NB4 (cell line): ENCODE data around the gene GADD45A.

Experiments
- DNase-seq: peaks from one replicate; pipeline ENCODE4 v3.0.0; 2010; ENCODE audit warnings: low read depth
- H3K4me3 ChIP-seq: one replicate; pipeline ENCODE4 v1.5.1; 2011; ENCODE audit warnings: mild to moderate bottlenecking, low read depth, low read length, moderate library complexity
- MYC ChIP-seq: IDR thresholded peaks from 2 replicates; pipeline ENCODE4 v1.6.1; 2011; ENCODE audit warnings: low read depth, low read length
- POLR2A ChIP-seq: IDR thresholded peaks from 2 replicates; pipeline ENCODE4 v1.6.1; 2011; ENCODE audit warnings: mild to moderate bottlenecking; ENCODE audit not compliant: insufficient read length; ENCODE audit errors: extremely low read depth
- TF ChIP-seq, protein P1 (sequence below): IDR thresholded peaks from one replicate; pipeline ENCODE4 v1.5.1; 2012; ENCODE audit warnings: low read depth, low read length
- TF ChIP-seq, protein P2 (sequence below): IDR thresholded peaks from 2 replicates; pipeline ENCODE4 v1.6.1; 2011; ENCODE audit warnings: low read depth, low read length

The GADD45A gene

DNA sequence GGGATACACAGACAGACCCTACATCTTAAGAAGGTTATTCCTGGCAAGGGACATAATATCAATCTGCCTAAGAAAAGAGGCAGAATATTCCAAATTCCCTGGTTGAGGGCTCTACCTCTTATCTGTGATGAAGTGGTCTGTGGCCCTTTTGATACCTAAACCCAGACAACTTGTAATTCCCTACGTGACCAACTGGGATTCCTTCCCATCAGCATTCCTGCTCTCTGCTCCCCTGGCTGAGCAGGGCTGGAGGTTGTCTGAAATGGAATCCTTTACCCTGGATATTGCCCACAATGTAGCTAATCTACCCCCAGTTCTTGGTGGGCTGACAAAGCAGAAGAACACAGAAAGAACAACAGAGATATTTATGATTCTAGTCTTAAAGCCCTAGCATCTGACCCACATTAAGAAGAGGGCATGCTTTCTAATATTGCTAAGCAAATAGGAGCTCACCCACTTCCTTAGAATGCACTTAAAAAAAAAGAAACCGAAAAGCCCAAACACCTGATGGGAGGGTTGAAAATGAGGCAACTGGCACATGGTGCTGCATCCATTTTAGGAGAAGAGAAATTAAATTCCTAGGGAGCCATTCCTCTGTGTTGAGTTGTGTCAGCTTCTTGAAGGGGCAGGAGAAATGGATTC is 36.8 kb downstream of the GADD45A start:
- no peak for TF ChIP-seq POLR2A
- no peak for TF ChIP-seq MYC
- TF ChIP-seq, protein P1, sequence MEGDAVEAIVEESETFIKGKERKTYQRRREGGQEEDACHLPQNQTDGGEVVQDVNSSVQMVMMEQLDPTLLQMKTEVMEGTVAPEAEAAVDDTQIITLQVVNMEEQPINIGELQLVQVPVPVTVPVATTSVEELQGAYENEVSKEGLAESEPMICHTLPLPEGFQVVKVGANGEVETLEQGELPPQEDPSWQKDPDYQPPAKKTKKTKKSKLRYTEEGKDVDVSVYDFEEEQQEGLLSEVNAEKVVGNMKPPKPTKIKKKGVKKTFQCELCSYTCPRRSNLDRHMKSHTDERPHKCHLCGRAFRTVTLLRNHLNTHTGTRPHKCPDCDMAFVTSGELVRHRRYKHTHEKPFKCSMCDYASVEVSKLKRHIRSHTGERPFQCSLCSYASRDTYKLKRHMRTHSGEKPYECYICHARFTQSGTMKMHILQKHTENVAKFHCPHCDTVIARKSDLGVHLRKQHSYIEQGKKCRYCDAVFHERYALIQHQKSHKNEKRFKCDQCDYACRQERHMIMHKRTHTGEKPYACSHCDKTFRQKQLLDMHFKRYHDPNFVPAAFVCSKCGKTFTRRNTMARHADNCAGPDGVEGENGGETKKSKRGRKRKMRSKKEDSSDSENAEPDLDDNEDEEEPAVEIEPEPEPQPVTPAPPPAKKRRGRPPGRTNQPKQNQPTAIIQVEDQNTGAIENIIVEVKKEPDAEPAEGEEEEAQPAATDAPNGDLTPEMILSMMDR: no peak
- TF ChIP-seq, protein P2, sequence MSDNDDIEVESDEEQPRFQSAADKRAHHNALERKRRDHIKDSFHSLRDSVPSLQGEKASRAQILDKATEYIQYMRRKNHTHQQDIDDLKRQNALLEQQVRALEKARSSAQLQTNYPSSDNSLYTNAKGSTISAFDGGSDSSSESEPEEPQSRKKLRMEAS: no peak
- H3K4me3 ChIP-seq: no peak overlapping the region
- DNase-seq: no peak

DNA sequence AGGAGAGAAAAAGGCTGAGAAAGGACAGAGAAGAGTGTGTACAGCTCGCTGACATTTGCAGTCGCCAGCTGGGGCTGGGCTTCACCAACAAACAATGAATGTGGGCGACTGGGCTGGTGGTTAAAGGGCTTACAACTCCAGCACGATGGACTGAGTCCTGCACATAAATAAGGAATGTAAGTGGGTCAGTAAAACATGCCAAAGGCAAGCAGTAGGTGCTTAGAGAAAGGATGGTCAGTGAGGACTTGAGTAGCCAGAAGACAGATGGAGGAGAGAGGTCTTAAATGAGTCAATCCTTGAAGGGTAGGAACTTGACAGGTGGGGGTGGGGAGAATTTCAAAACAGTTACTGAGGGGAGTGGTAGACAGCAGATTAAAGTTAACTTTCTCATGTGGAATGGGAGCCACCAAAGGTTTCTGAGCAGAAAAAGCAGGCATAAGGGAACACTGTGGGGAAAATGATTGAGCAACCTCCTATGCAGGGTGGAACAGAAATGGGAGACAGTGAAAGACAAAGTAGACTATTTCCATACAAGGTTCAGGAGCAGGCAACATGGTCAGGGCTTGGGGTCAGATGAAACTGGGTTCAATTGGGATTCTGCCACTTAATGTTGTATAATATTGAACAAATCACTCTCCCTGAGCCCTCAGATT is 37.4 kb downstream of the GADD45A start:
- TF ChIP-seq, protein P2: no peak
- TF ChIP-seq POLR2A: no peak
- no peak for TF ChIP-seq MYC
- TF ChIP-seq, protein P1: no peak
- no peak for DNase-seq
- H3K4me3 ChIP-seq: no peak overlapping the region

DNA sequence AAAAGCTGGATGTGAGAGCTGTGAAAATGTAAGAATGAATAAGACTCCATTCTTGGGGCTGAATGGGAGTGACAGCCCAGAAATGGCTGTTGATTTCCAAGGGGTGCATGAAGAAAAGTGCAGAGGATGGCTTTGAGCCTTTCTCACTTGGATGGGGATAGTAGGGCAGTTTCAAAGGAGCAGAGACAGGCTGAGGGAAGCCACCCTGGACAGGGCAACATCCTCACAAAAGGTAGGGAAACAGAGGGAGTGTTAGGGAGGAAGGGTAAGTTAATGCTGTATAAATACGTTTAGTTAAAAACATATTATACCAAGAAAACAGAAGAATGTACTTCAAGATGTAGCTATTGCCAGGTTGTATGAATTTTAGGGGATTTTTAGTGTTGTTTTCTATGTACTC is 38.1 kb downstream of the GADD45A start:
- TF ChIP-seq, protein P2: no peak
- TF ChIP-seq, protein P1: no peak
- TF ChIP-seq POLR2A (no peak), MYC (no peak)
- DNase-seq: no peak
- H3K4me3 ChIP-seq: no peak overlapping the region

DNA sequence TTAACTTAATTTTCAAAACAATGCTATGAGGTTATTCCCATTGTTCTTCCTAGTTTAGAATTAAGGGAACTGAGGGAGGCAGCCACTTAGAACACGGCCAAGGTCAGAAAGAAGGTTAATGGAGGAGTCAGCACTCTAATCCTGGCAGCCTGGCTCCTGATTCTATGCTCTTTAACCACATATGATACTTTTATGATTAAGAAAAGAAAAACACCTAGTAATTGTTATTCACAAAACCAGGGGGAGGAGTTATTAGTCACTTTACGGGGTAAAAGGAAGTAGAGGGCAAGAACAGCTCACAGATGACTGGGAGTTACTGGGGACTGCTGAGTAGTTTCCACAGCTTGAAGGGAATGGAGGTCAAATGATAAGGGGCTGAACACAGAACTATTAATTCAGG is 38.6 kb downstream of the GADD45A start:
- TF ChIP-seq POLR2A: no peak
- TF ChIP-seq, protein P2: no peak
- TF ChIP-seq, protein P1: no peak
- TF ChIP-seq MYC: no peak
- no peak overlapping the region for H3K4me3 ChIP-seq
- no peak for DNase-seq

DNA sequence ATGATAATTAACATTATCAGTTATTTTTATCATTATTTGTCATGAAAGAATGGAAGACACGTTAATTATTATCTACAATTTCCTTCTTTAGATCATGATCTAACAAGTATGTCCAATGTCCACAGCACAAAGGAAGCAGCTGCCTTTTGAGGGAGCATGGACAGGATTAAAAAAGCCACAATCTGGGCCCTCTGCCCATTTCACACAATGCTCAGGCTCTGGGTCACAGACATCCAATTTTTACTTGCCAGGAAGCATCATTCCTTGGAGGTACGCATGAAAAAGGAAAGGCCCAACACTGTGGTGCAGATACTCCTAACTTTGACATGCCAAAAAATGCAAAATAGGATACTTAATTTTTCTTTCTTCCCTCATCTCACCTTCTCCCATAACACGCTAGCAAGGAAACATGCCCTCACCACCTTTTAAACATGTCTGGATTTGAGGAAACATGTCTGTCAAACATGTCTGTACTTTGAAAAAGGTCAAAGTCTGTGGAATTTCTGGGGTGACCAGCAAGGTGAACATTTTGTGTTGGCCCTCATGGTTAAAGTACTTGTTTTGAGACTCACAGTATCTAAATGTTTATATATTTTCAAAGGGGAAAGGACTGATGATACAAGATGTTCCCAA is 40.0 kb downstream of the GADD45A start:
- no peak overlapping the region for H3K4me3 ChIP-seq
- TF ChIP-seq, protein P1: no peak
- no peak for TF ChIP-seq POLR2A
- no peak for TF ChIP-seq MYC
- TF ChIP-seq, protein P2: no peak
- no peak for DNase-seq
